H9 (cell line): Measurements from ENCODE around the gene CAMK2G. TPM values are rescaled to one million over a fixed set of nuclear protein-coding genes. Genes with fewer than 3 reads are reported as not detected.

Experiments
- DNase-seq: peaks from one replicate; pipeline ENCODE4 v3.0.0-alpha.2; 2017
- H2AFZ ChIP-seq: one replicate; pipeline ENCODE4 v1.6.1; 2013; ENCODE audit warnings: mild to moderate bottlenecking, low read length, control low read depth, moderate library complexity
- H2AK5ac ChIP-seq: 2 replicates; pipeline ENCODE4 v1.6.1; 2013; ENCODE audit warnings: low read length, control low read depth, mixed read lengths; ENCODE audit not compliant: insufficient read length
- H2BK120ac ChIP-seq: one replicate; pipeline ENCODE4 v1.6.1; 2013; ENCODE audit warnings: low read depth, mild to moderate bottlenecking, low read length, control low read depth, inconsistent platforms; ENCODE audit not compliant: poor library complexity, severe bottlenecking
- H2BK12ac ChIP-seq: 2 replicates; pipeline ENCODE4 v1.6.1; 2013; ENCODE audit warnings: low read length, control low read depth, mixed read lengths, low read depth; ENCODE audit not compliant: insufficient read length
- H2BK15ac ChIP-seq: 2 replicates; pipeline ENCODE4 v1.6.1; 2013; ENCODE audit warnings: low read depth, low read length, control low read depth
- H2BK20ac ChIP-seq: one replicate; pipeline ENCODE4 v1.6.1; 2013; ENCODE audit warnings: low read depth, mild to moderate bottlenecking, low read length, control low read depth, inconsistent platforms; ENCODE audit not compliant: poor library complexity, severe bottlenecking
- H2BK5ac ChIP-seq: 2 replicates; pipeline ENCODE4 v1.6.1; 2013; ENCODE audit warnings: low read length, control low read depth, mixed read lengths; ENCODE audit not compliant: insufficient read length
- H3K14ac ChIP-seq: 2 replicates; pipeline ENCODE4 v1.6.1; 2013; ENCODE audit warnings: low read length, control low read depth; ENCODE audit not compliant: insufficient read depth
- H3K18ac ChIP-seq: 2 replicates; pipeline ENCODE4 v1.6.1; 2013; ENCODE audit warnings: low read depth, mild to moderate bottlenecking, mixed read lengths, low read length, control low read depth; ENCODE audit not compliant: insufficient read length
- H3K23ac ChIP-seq: 2 replicates; pipeline ENCODE4 v1.6.1; 2013; ENCODE audit warnings: low read length, control low read depth, mixed read lengths, low read depth; ENCODE audit not compliant: insufficient read length
- H3K23me2 ChIP-seq: 2 replicates; pipeline ENCODE4 v1.6.1; 2013; ENCODE audit warnings: low read depth, mild to moderate bottlenecking, mixed read lengths, low read length, control low read depth; ENCODE audit not compliant: insufficient read length, poor library complexity, severe bottlenecking
- H3K27ac ChIP-seq: 2 replicates; pipeline ENCODE4 v1.5.1; 2013; ENCODE audit warnings: low read length, control low read depth, mixed read lengths, low read depth; ENCODE audit not compliant: insufficient read length
- H3K27me3 ChIP-seq: 2 replicates; pipeline ENCODE4 v1.6.1; 2013; ENCODE audit warnings: low read length, control low read depth, inconsistent platforms; ENCODE audit not compliant: insufficient read depth
- H3K4ac ChIP-seq: 2 replicates; pipeline ENCODE4 v1.6.1; 2013; ENCODE audit warnings: low read depth, mild to moderate bottlenecking, control low read depth, inconsistent platforms, low read length, moderate library complexity
- H3K4me1 ChIP-seq: 2 replicates; pipeline ENCODE4 v1.6.1; 2013; ENCODE audit warnings: low read length, control low read depth, inconsistent platforms; ENCODE audit not compliant: insufficient read depth
- H3K4me2 ChIP-seq: 2 replicates; pipeline ENCODE4 v1.6.1; 2013; ENCODE audit warnings: low read length, control low read depth, mixed read lengths; ENCODE audit not compliant: insufficient read length, insufficient read depth
- H3K56ac ChIP-seq: 2 replicates; pipeline ENCODE4 v1.6.1; 2013; ENCODE audit warnings: low read depth, mild to moderate bottlenecking, mixed read lengths, low read length, control low read depth; ENCODE audit not compliant: insufficient read length
- H3K79me1 ChIP-seq: 2 replicates; pipeline ENCODE4 v1.6.1; 2013; ENCODE audit warnings: low read depth, mild to moderate bottlenecking, moderate library complexity, low read length, control low read depth, inconsistent platforms; ENCODE audit not compliant: insufficient read depth, poor library complexity, severe bottlenecking
- H3K79me2 ChIP-seq: 2 replicates; pipeline ENCODE4 v1.6.1; 2013; ENCODE audit warnings: low read length, control low read depth, inconsistent platforms; ENCODE audit not compliant: insufficient read depth
- H3K9ac ChIP-seq: 2 replicates; pipeline ENCODE4 v1.6.1; 2013; ENCODE audit warnings: low read length, control low read depth, mixed read lengths; ENCODE audit not compliant: insufficient read length; ENCODE audit errors: extremely low read depth
- H3K9me3 ChIP-seq: one replicate; pipeline ENCODE4 v1.6.1; 2013; ENCODE audit warnings: low read depth, low read length, inconsistent platforms; ENCODE audit not compliant: control insufficient read depth
- H3T11ph ChIP-seq: one replicate; pipeline ENCODE4 v1.6.1; 2013; ENCODE audit warnings: mild to moderate bottlenecking, low read length, control low read depth, inconsistent platforms
- H4K20me1 ChIP-seq: one replicate; pipeline ENCODE4 v1.6.1; 2013; ENCODE audit not compliant: control insufficient read depth, insufficient read length, insufficient read depth
- H4K5ac ChIP-seq: 2 replicates; pipeline ENCODE4 v1.6.1; 2013; ENCODE audit warnings: low read depth, mild to moderate bottlenecking, mixed read lengths, low read length, control low read depth; ENCODE audit not compliant: insufficient read length
- H4K8ac ChIP-seq: replicated peaks from 2 replicates; pipeline ENCODE4 v1.6.1; 2013; ENCODE audit warnings: low read length, control low read depth, mixed read lengths, low read depth; ENCODE audit not compliant: insufficient read length
- H4K91ac ChIP-seq: 2 replicates; pipeline ENCODE4 v1.6.1; 2013; ENCODE audit warnings: low read depth, mild to moderate bottlenecking, moderate library complexity, mixed read lengths, low read length, control low read depth; ENCODE audit not compliant: insufficient read length
- H3K27ac Mint-ChIP-seq, 3 experiments: 2 replicates in 2 of 3; 3 replicates in 1 of 3; pipeline ENCODE4 v1.8.0; 2020 to 2021; ENCODE audit warnings: mixed read lengths in 3 of 3, mild to moderate bottlenecking in 1 of 3, moderate library complexity in 1 of 3
- H3K27me3 Mint-ChIP-seq: 2 replicates; pipeline ENCODE4 v1.8.0; 2021; ENCODE audit warnings: low read depth, mild to moderate bottlenecking, moderate library complexity, mixed read lengths
- H3K36me3 Mint-ChIP-seq, 3 experiments: 2 replicates in 2 of 3; 3 replicates in 1 of 3; pipeline ENCODE4 v1.8.0; 2020 to 2021; ENCODE audit warnings: low read depth in 3 of 3, mixed read lengths in 3 of 3; ENCODE audit not compliant: insufficient read depth in 1 of 3
- H3K4me1 Mint-ChIP-seq, 2 experiments: 2 replicates each; pipeline ENCODE4 v1.8.0; 2020; ENCODE audit warnings: mixed read lengths in 2 of 2
- H3K4me3 Mint-ChIP-seq, 2 experiments: 2 replicates in 1 of 2; 3 replicates in 1 of 2; pipeline ENCODE4 v1.8.0; 2020 to 2021; ENCODE audit warnings: mild to moderate bottlenecking in 2 of 2, mixed read lengths in 2 of 2, moderate library complexity in 1 of 2
- H3K9me3 Mint-ChIP-seq, 2 experiments: 2 replicates in 1 of 2; 3 replicates in 1 of 2; pipeline ENCODE4 v1.8.0; 2020; ENCODE audit warnings: mild to moderate bottlenecking in 2 of 2, mixed read lengths in 2 of 2, moderate library complexity in 1 of 2
- CTCF ChIP-seq: fragments of 200-600 bp; sonication (generic); conservative IDR thresholded peaks from 3 replicates; pipeline ENCODE4 v1.8.0; 2021; ENCODE audit warnings: antibody characterized with exemption, mild to moderate bottlenecking
- WGBS: extraction: QIAGEN DNeasy Blood & Tissue Kit; methylation state at CpG from one replicate; pipeline ENCODE4 v1.1.7; 2013; ENCODE audit warnings: missing lambda C conversion rate, low lambda C conversion rate, mixed read lengths; ENCODE audit not compliant: insufficient read length; ENCODE audit errors: extremely low coverage; 5-methylcytosine and 5-hydroxymethylcytosine counted together
- total RNA-seq: library from RNA; stranded (reverse); gene quantifications from 2 replicates; pipeline ENCODE4 v1.2.1, GENCODE V29; 2021

CAMK2G gene
- total RNA-seq, 1 experiment from 2014 or later: 31.8 TPM

GRCh38 chr10:73813333-73813732 lies 61.0 kb downstream of the CAMK2G start:
- Histone ChIP-seq H3K4me2 (no peak overlapping the region), H3K23me2 (peaks cover 2% of the 10 kb centered on the region), H4K8ac (no peak overlapping the region), H4K5ac (no peak overlapping the region), H3T11ph (no peak overlapping the region), H3K9me3 (no peaks in the 10 kb centered on the region), H2BK20ac (no peak overlapping the region), H2BK12ac (no peak overlapping the region), H2BK5ac (no peak overlapping the region), H3K56ac (no peak overlapping the region), H3K9ac (no peak overlapping the region), H2BK120ac (no peak overlapping the region), H3K27me3 (no peaks in the 10 kb centered on the region), H2BK15ac (no peak overlapping the region), H3K23ac (no peak overlapping the region), H4K91ac (no peak overlapping the region), H4K20me1 (no peaks in the 10 kb centered on the region), H3K4ac (no peak overlapping the region), H3K79me2 (no peaks in the 10 kb centered on the region), H2AK5ac (no peak overlapping the region), H2AFZ (no peak overlapping the region), H3K14ac (no peak overlapping the region), H3K79me1 (no peaks in the 10 kb centered on the region), H3K27ac (no peak overlapping the region), H3K4me1 (no peaks in the 10 kb centered on the region), H3K18ac (no peak overlapping the region)
- Mint-ChIP-seq H3K4me1 (peaks cover 11 to 12% of the 10 kb centered on the region in 2 experiments), H3K4me3 (no peak overlapping the region), H3K27me3 (no peaks in the 10 kb centered on the region), H3K27ac (peak overlapping the region in 1 of 3 experiments; percentile 1; a peak in 1 of 7 replicates), H3K9me3 (no peaks in the 10 kb centered on the region; a peak in 1 of 5 replicates), H3K36me3 (peaks cover 20 to 45% (median 25%) of the 10 kb centered on the region in 3 experiments; a peak in 6 of 7 replicates)
- no CpG with 5 or more reads among the region's 7 CpGs for WGBS
- TF ChIP-seq CTCF: no peak
- no peak for DNase-seq
